BLaER1 (cell line): ENCODE data around the gene BIRC6.

ENCODE experiments used
- H3K27ac ChIP-seq: shearing (Covaris generic); formaldehyde crosslinking; 2 replicates; pipeline ENCODE4 v1.8.1; 2022
- H3K27me3 ChIP-seq: shearing (Covaris generic); formaldehyde crosslinking; 2 replicates; pipeline ENCODE4 v1.8.1; 2022
- H3K36me3 ChIP-seq: shearing (Covaris generic); formaldehyde crosslinking; 2 replicates; pipeline ENCODE4 v1.8.1; 2022
- H3K4me1 ChIP-seq: shearing (Covaris generic); formaldehyde crosslinking; 2 replicates; pipeline ENCODE4 v1.8.1; 2022
- H3K4me2 ChIP-seq: shearing (Covaris generic); formaldehyde crosslinking; 2 replicates; pipeline ENCODE4 v1.8.1; 2022
- H3K4me3 ChIP-seq: shearing (Covaris generic); formaldehyde crosslinking; 2 replicates; pipeline ENCODE4 v1.8.1; 2022
- H3K9ac ChIP-seq: shearing (Covaris generic); formaldehyde crosslinking; 2 replicates; pipeline ENCODE4 v1.8.1; 2022
- H3K9me3 ChIP-seq: shearing (Covaris generic); formaldehyde crosslinking; 2 replicates; pipeline ENCODE4 v1.8.1; 2022
- H4K20me1 ChIP-seq: shearing (Covaris generic); formaldehyde crosslinking; 2 replicates; pipeline ENCODE4 v1.8.1; 2022
- Cebpa-rat ChIP-seq: shearing (Covaris generic); IDR thresholded peaks from 2 replicates; pipeline ENCODE4 v1.8.1; 2022

Gene BIRC6

GRCh38 chr2:32372519-32373182 lies 15.8 kb downstream of the BIRC6 start:
- H3K27me3 ChIP-seq: no peaks in the 10 kb centered on the region
- peaks cover 17% of the 10 kb centered on the region for H3K9me3 ChIP-seq
- H3K4me2 ChIP-seq: no peak overlapping the region
- H3K36me3 ChIP-seq: peaks cover 43% of the 10 kb centered on the region
- no peak for TF ChIP-seq Cebpa-rat
- H3K4me1 ChIP-seq: no peaks in the 10 kb centered on the region
- H3K27ac ChIP-seq: no peak overlapping the region
- H3K9ac ChIP-seq: no peak overlapping the region
- H4K20me1 ChIP-seq: peaks cover 100% of the 10 kb centered on the region
- no peak overlapping the region for H3K4me3 ChIP-seq

DNA sequence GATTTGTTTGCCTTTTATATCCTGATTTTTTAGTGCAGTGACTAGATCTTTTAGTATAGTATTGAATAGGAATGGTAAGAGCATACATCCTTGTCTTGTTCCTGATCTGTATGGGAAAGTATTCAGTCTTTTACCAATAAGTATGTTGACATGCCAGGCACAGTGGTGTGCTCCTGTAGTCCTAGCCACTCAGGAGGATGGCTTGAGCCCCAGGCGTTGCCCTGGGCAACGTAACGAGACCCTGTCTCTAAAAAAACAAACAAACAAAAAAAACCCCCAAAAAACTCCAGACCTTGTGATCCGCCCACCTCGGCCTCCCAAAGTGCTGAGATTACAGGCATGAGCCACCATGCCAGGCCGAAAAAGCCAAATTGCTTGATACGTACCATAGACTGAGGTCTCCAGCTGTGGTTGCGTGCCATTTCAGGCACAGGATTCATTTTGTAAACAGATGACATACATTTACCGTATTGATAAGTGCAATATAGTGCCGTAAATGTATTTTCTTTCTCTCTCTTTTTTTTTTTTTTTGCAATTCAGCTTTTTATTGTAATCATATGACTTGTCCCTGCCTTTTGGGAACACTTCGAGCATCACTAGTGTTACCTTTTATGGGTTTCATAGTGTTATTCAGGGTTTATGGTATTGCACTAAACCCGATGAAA lies 18.5 kb downstream of the BIRC6 start:
- no peak for TF ChIP-seq Cebpa-rat
- Histone ChIP-seq H3K4me3 (no peak overlapping the region), H3K4me1 (no peaks in the 10 kb centered on the region), H4K20me1 (peaks cover 100% of the 10 kb centered on the region), H3K27me3 (no peaks in the 10 kb centered on the region), H3K36me3 (peaks cover 45% of the 10 kb centered on the region), H3K27ac (no peak overlapping the region), H3K4me2 (no peak overlapping the region), H3K9ac (no peak overlapping the region), H3K9me3 (peaks cover 17% of the 10 kb centered on the region)

- peaks cover 11% of the 10 kb centered on the region; the same call in 1 of the 2 replicates for H3K9me3 ChIP-seq
- no peaks in the 10 kb centered on the region for H3K27me3 ChIP-seq
- H3K9ac ChIP-seq: no peak overlapping the region
- TF ChIP-seq Cebpa-rat: no peak
- peaks cover 52% of the 10 kb centered on the region for H3K36me3 ChIP-seq
- peaks cover 100% of the 10 kb centered on the region for H4K20me1 ChIP-seq
- no peak overlapping the region for H3K4me2 ChIP-seq
- H3K4me3 ChIP-seq: no peak overlapping the region
- no peaks in the 10 kb centered on the region for H3K4me1 ChIP-seq
- no peak overlapping the region for H3K27ac ChIP-seq
Measured at GRCh38 chr2:32376756-32377155, 19.9 kb downstream of the BIRC6 start.

DNA sequence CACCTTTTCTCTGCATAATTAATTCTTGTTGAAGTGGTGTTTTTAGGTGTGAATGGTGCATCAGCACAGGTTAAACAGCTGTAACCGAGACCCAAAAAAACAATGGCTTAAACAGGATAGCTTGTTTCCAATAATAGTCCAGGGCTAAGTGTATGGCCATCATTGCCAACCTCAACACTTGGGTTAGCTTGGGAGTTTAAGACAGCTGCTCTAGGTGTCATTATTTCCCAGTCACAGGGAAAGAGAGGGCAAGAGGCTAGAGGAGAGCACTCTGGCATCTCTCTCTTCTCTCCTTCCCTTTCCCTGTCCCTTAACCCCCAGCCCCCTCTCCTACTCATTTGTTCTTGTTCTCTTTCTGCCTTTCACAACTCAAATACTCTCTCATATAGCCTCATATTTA lies 21.1 kb downstream of the BIRC6 start:
- Histone ChIP-seq H4K20me1 (peaks cover 100% of the 10 kb centered on the region), H3K4me1 (no peaks in the 10 kb centered on the region), H3K4me2 (no peak overlapping the region), H3K36me3 (peaks cover 52% of the 10 kb centered on the region), H3K27me3 (no peaks in the 10 kb centered on the region), H3K27ac (no peak overlapping the region), H3K9ac (no peak overlapping the region), H3K9me3 (peaks cover 5% of the 10 kb centered on the region; the same call in 1 of the 2 replicates), H3K4me3 (no peak overlapping the region)
- no peak for TF ChIP-seq Cebpa-rat

GRCh38 chr2:32379352-32379751 lies 22.5 kb downstream of the BIRC6 start:
- H3K9ac ChIP-seq: no peak overlapping the region
- no peak for TF ChIP-seq Cebpa-rat
- peaks cover 58% of the 10 kb centered on the region for H3K36me3 ChIP-seq
- peaks cover 100% of the 10 kb centered on the region for H4K20me1 ChIP-seq
- no peak overlapping the region for H3K4me2 ChIP-seq
- no peak overlapping the region for H3K4me3 ChIP-seq
- H3K27me3 ChIP-seq: no peaks in the 10 kb centered on the region
- no peaks in the 10 kb centered on the region for H3K9me3 ChIP-seq
- no peak overlapping the region for H3K27ac ChIP-seq
- H3K4me1 ChIP-seq: no peaks in the 10 kb centered on the region

DNA sequence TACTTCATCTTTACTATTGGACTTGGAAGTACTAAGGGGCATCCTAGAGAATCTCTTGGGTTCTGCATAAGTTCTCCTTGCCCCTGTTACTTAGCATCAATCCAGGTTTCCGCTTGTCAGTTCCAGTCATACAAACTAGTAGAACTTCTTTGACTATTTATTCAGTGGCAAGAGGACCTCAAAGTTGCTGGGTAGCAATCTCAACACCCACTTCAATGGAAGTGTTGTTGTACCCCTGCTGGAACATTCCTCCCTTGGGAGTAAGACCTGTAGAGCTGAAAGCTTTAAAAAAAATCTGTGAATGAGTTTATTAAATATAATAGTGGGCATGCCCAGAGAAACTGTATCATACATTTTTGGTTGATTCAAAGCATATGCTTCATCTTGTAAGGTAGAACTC lies 27.0 kb downstream of the BIRC6 start:
- H3K27ac ChIP-seq: no peak overlapping the region
- no peak for TF ChIP-seq Cebpa-rat
- no peaks in the 10 kb centered on the region for H3K9me3 ChIP-seq
- H3K4me2 ChIP-seq: no peak overlapping the region
- H3K9ac ChIP-seq: no peak overlapping the region
- H4K20me1 ChIP-seq: peaks cover 100% of the 10 kb centered on the region
- H3K4me3 ChIP-seq: no peak overlapping the region
- H3K36me3 ChIP-seq: peaks cover 90% of the 10 kb centered on the region
- H3K27me3 ChIP-seq: no peaks in the 10 kb centered on the region
- no peaks in the 10 kb centered on the region for H3K4me1 ChIP-seq

DNA sequence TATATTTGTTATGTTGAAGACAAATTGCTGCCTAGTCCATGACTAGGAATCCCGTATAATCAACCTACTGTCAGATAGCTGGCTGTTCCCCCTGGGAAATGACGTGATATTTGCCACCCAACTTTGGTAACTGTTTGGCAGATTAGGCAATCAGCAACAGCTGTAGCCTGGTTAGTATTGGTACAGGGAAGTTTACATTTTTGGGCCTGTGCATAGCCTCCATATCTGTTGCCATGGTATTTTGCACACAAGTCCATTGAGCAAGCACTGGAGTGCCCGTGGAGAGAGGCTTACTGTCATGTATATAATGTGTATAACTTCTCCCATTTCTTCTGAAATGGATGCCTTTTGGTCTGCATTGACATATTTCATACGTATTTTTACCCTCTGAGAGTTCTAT lies 27.7 kb downstream of the BIRC6 start:
- TF ChIP-seq Cebpa-rat: no peak
- no peak overlapping the region for H3K9ac ChIP-seq
- H3K27ac ChIP-seq: no peak overlapping the region
- peaks cover 89% of the 10 kb centered on the region for H3K36me3 ChIP-seq
- peaks cover 99% of the 10 kb centered on the region for H4K20me1 ChIP-seq
- no peaks in the 10 kb centered on the region for H3K9me3 ChIP-seq
- H3K4me2 ChIP-seq: no peak overlapping the region
- no peaks in the 10 kb centered on the region for H3K4me1 ChIP-seq
- no peak overlapping the region for H3K4me3 ChIP-seq
- no peaks in the 10 kb centered on the region for H3K27me3 ChIP-seq

- Histone ChIP-seq H3K4me3 (no peak overlapping the region), H4K20me1 (peaks cover 95% of the 10 kb centered on the region), H3K9ac (no peak overlapping the region), H3K27me3 (no peaks in the 10 kb centered on the region), H3K27ac (no peak overlapping the region), H3K4me2 (no peak overlapping the region), H3K36me3 (peaks cover 86% of the 10 kb centered on the region), H3K4me1 (no peaks in the 10 kb centered on the region), H3K9me3 (no peaks in the 10 kb centered on the region)
- no peak for TF ChIP-seq Cebpa-rat
Measured at GRCh38 chr2:32386739-32387138, 29.9 kb downstream of the BIRC6 start.

DNA sequence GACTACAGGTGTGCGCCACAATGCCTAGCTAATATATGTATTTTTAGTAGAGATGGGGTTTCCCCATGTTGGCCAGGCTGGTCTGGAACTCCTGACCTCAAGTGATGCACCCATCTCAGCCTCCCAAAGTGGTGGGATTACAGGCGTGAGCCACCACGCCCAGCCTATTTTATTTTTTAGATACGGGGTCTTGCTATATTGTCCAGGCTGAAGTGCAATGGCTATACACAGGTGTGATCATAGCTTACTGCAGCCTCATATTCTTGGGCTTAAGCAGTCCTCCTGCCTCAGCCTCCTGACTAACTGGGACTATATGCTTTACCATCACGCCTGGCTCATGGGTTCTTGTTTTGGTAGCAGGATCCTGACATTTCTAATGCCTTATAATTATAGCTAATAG lies 42.4 kb downstream of the BIRC6 start:
- H3K9ac ChIP-seq: no peak overlapping the region
- peaks cover 85% of the 10 kb centered on the region for H3K36me3 ChIP-seq
- no peak for TF ChIP-seq Cebpa-rat
- no peak overlapping the region for H3K4me3 ChIP-seq
- no peak overlapping the region for H3K4me2 ChIP-seq
- no peaks in the 10 kb centered on the region for H3K4me1 ChIP-seq
- peaks cover 58% of the 10 kb centered on the region for H4K20me1 ChIP-seq
- no peaks in the 10 kb centered on the region for H3K27me3 ChIP-seq
- H3K27ac ChIP-seq: no peak overlapping the region
- H3K9me3 ChIP-seq: no peaks in the 10 kb centered on the region

DNA sequence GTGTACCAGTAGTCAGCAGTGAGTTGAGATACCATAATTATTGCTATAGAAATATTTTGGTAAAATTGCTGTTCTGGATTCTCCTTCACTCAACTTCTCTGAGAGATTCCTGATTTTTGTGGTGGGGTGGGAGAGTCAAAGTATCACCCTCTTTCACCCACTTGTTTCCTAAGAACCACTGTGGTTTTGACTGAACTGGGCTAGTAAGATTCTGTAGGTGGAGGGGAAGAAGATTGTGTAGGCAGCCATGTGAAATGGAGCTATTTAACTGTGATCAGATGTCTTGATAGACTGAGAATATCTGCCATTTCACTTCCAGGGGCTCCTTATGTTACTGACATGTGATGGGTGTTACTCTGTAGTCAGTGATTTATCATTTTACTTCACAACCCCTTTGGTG lies 45.3 kb downstream of the BIRC6 start:
- no peak overlapping the region for H3K9ac ChIP-seq
- H3K4me3 ChIP-seq: no peak overlapping the region
- H3K36me3 ChIP-seq: peaks cover 83% of the 10 kb centered on the region
- H4K20me1 ChIP-seq: peaks cover 51% of the 10 kb centered on the region
- no peak overlapping the region for H3K4me2 ChIP-seq
- no peaks in the 10 kb centered on the region for H3K27me3 ChIP-seq
- H3K27ac ChIP-seq: no peak overlapping the region
- no peaks in the 10 kb centered on the region for H3K9me3 ChIP-seq
- H3K4me1 ChIP-seq: no peaks in the 10 kb centered on the region
- no peak for TF ChIP-seq Cebpa-rat
